HCT116 (cell line): ENCODE results near the gene USF2.

ENCODE experiments used
- CBX3 ChIP-seq: IDR thresholded peaks from 2 replicates; pipeline ENCODE4 v1.6.1; 2012; ENCODE audit warnings: low read depth
- CTCF ChIP-seq, 3 experiments: fragments of 200-600 bp in 1 of 3; sonication (generic) in 1 of 3; IDR thresholded peaks in 2 of 3; conservative IDR thresholded peaks in 1 of 3; 2 replicates each; pipeline ENCODE4 v1.5.1; 2012 to 2017; ENCODE audit warnings: low read depth in 2 of 3, low read length in 2 of 3, antibody characterized with exemption in 1 of 3, borderline replicate concordance in 1 of 3, control low read depth in 1 of 3, mild to moderate bottlenecking in 1 of 3, mixed read lengths in 1 of 3, mixed run types in 1 of 3, moderate library complexity in 1 of 3; ENCODE audit not compliant: insufficient read depth in 1 of 3
- EZH2phosphoT487 ChIP-seq: fragments of 200-600 bp; IDR thresholded peaks from 2 replicates; pipeline ENCODE4 v1.6.1; 2018; ENCODE audit warnings: antibody characterized with exemption, borderline replicate concordance
- POLR2A ChIP-seq: IDR thresholded peaks from 2 replicates; pipeline ENCODE4 v1.7.0; 2011; ENCODE audit warnings: borderline replicate concordance; ENCODE audit not compliant: insufficient read depth, insufficient read length; ENCODE audit errors: extremely low read depth
- POLR2AphosphoS5 ChIP-seq: IDR thresholded peaks from 2 replicates; pipeline ENCODE4 v1.6.1; 2011; ENCODE audit warnings: mild to moderate bottlenecking, low read depth, low read length, moderate library complexity
- RAD21 ChIP-seq: IDR thresholded peaks from 2 replicates; pipeline ENCODE4 v1.6.1; 2012; ENCODE audit warnings: low read depth, mild to moderate bottlenecking
- ZNF274 ChIP-seq: fragments of 200-500 bp; sonication (Bioruptor generic); IDR thresholded peaks from 2 replicates; pipeline ENCODE4 v1.6.1; 2014; ENCODE audit warnings: mild to moderate bottlenecking, low read depth, low read length, inconsistent platforms
- TF ChIP-seq, protein P1 (sequence below): IDR thresholded peaks from 2 replicates; pipeline ENCODE4 v1.6.1; 2012

DNA sequence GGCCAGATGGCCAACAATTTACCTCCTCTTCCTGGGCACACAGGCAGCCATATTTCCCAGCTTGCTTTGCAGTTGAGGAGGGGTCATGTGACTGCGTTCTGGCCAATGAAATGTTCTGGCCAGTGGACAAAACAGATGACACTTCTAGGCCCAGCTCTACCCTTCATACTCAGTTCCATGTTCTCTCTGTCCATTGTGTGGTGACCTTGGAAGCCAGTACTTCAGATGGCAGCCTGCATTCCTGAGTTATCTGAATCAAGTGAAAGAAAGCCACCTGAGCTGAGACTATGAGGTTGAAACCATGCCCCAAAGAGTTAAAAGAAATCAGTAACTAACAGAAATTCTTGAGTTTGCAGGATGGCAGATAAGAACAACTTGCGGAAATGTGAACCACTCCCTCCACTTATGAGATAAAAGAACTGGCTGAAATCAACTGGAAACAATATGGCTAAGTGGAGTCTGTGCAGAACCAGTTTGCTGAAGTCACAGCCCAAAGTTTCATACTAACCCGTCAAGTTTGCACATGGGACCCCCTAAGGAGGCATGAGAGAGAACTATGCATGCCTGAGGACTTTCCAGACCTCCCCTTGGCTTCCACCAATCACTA, 48.3 kb upstream of the USF2 start:
- TF ChIP-seq POLR2A = no peak
- TF ChIP-seq POLR2AphosphoS5 = no peak
- TF ChIP-seq EZH2phosphoT487 = no peak
- TF ChIP-seq RAD21 = no peak
- TF ChIP-seq CBX3 = no peak
- no peak for TF ChIP-seq CTCF (IDR thresholded peaks at IDR 0.05 in 2 of 3, conservative IDR thresholded peaks at IDR 0.05 in 1 of 3; ENCODE audit: borderline replicate concordance in 1 of 3, insufficient read depth in 1 of 3, low read depth in 2 of 3, low read length in 2 of 3)
- TF ChIP-seq ZNF274 = no peak
- TF ChIP-seq, protein P1, sequence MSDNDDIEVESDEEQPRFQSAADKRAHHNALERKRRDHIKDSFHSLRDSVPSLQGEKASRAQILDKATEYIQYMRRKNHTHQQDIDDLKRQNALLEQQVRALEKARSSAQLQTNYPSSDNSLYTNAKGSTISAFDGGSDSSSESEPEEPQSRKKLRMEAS = no peak
